Bronchial epithelial cell (primary cell): ENCODE results near the gene IPMK. TPM values are rescaled to one million over a fixed set of nuclear protein-coding genes. Genes with fewer than 3 reads are reported as not detected.

Experiments
- DNase-seq: peaks from one replicate; pipeline ENCODE4 v3.0.0-alpha.2; 2010; ENCODE audit warnings: low read depth
- FAIRE-seq: peaks from 2 replicates; lab custom pipeline; 2011; peaks lifted over from hg19 to GRCh38; lab: Jason Lieb, UNC
- H3K27me3 ChIP-seq: 2 replicates; pipeline ENCODE4 v1.5.1; 2011; ENCODE audit warnings: low read length; ENCODE audit not compliant: control insufficient read depth, insufficient read depth
- H3K36me3 ChIP-seq: 2 replicates; pipeline ENCODE4 v1.5.1; 2011; ENCODE audit warnings: low read length; ENCODE audit not compliant: control insufficient read depth, insufficient read depth
- H3K4me3 ChIP-seq: 2 replicates; pipeline ENCODE4 v1.5.1; 2011; ENCODE audit warnings: mild to moderate bottlenecking, low read depth, low read length, control low read depth
- CTCF ChIP-seq: IDR thresholded peaks from 2 replicates; pipeline ENCODE4 v1.5.1; 2011; ENCODE audit warnings: mild to moderate bottlenecking, moderate library complexity, low read length, control low read depth, inconsistent platforms; ENCODE audit not compliant: insufficient read depth, severe bottlenecking
- total RNA-seq: library from RNA; depleted of rRNA; stranded (reverse); fragments of >200 nt; gene quantifications from 2 replicates; pipeline ENCODE4 v1.2.1, GENCODE V29; 2014

IPMK gene
- total RNA-seq, 1 donor from 2014 or later, result 6.3 TPM

GRCh38 chr10:58278274-58278961, 10.7 kb upstream of the IPMK start:
- no peak for DNase-seq

GRCh38 chr10:58275908-58276307, 8.2 kb upstream of the IPMK start:
- FAIRE-seq, result no peak
- Histone ChIP-seq H3K27me3 (no peaks in the 10 kb centered on the region), H3K36me3 (peaks cover 2% of the 10 kb centered on the region), H3K4me3 (no peak overlapping the region)
- TF ChIP-seq CTCF, result no peak
- no peak for DNase-seq

More at GRCh38 chr10:58278274-58278961, 10.7 kb upstream of the IPMK start:
- FAIRE-seq, result no peak
- H3K4me3 ChIP-seq, result no peak overlapping the region
- no peak for TF ChIP-seq CTCF
- no peaks in the 10 kb centered on the region for H3K27me3 ChIP-seq
- H3K36me3 ChIP-seq, result peaks cover 2% of the 10 kb centered on the region

- DNase-seq (no peak), FAIRE-seq (no peak)
- Histone ChIP-seq H3K36me3 (peaks cover 2% of the 10 kb centered on the region), H3K27me3 (no peaks in the 10 kb centered on the region), H3K4me3 (no peak overlapping the region)
- TF ChIP-seq CTCF, result no peak
Observed at GRCh38 chr10:58275261-58275660, 7.6 kb upstream of the IPMK start.

DNA sequence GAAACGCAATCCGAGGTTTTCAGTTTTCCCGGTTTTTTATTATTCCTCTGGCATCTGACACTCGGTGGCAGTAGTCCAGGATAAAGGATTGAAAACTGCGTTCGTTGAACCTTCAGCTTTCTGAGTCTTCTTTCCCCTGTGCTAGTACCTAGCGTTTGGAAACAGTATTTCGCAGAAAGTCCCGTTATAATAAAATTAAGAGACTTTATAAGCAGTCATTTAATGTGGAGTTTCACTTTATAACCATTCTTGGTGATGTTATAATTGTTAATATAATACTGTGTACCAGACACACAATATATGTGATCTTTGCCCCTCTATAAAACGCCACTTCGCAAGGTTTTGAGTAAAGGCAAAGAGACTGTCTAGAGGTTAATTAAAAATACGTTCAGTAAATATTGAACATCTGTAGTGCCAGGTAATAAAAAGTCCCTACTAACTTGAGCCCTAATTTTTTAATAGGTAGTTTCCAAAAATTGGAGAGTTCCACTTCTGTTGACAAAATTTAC, 2.1 kb upstream of the IPMK start:
- FAIRE-seq, result no peak

GRCh38 chr10:58268946-58269781, 1.5 kb upstream of the IPMK start, which contains the start of gene CISD1:
Gene CISD1, plus strand, starts transcription at chr10:58269162. Its CDS starts 112 bp downstream, at chr10:58269274.
- peak; percentile 36 for FAIRE-seq
- peak within 1 kb of the TSS; percentile 88 for H3K4me3 ChIP-seq

More for the DNA sequence above, 2.1 kb upstream of the IPMK start:
- no peaks in the 10 kb centered on the region for H3K36me3 ChIP-seq
- TF ChIP-seq CTCF, result no peak
- DNase-seq, result no peak
- no peaks in the 10 kb centered on the region for H3K27me3 ChIP-seq
- peak overlapping the region; percentile 88 for H3K4me3 ChIP-seq

More at GRCh38 chr10:58268946-58269781, 1.5 kb upstream of the IPMK start, which contains the start of gene CISD1:
- Histone ChIP-seq H3K27me3 (no peaks in the 10 kb centered on the region), H3K36me3 (no peaks in the 10 kb centered on the region)
- peak; percentile 99 for DNase-seq
- TF ChIP-seq CTCF, result no peak
